ENCODE data around the gene SIPA1L3. TPM values are rescaled to one million over a fixed set of nuclear protein-coding genes. Genes with fewer than 3 reads are reported as not detected.

Gene SIPA1L3
- total and polyA plus RNA-seq, 10 of the 15 experiments (the other 5 are each of a cell fraction or from before 2014, with no cell fraction given): 0.24 to 66.2 (median 19.1) TPM

GRCh38 chr19:37931881-37932655, 25.1 kb downstream of the SIPA1L3 start (continued):
- TF ChIP-seq SKIL (IDR thresholded peaks at IDR 0.05; ENCODE audit: low read depth, poor library complexity, severe bottlenecking): no peak
- no peak for TF ChIP-seq STAT1 (conservative IDR thresholded peaks at IDR 0.05)
- TF ChIP-seq FOS (IDR thresholded peaks at IDR 0.05; ENCODE audit: borderline replicate concordance, extremely low read depth, insufficient read length): no peak
- TF ChIP-seq SREBF2 (IDR thresholded peaks at IDR 0.05; ENCODE audit: low read length): no peak
- no peak for TF ChIP-seq ZBED1 (IDR thresholded peaks at IDR 0.05; ENCODE audit: borderline replicate concordance)
- TF ChIP-seq HDAC2 (IDR thresholded peaks at IDR 0.05): no peak
- TF ChIP-seq SMAD5 (IDR thresholded peaks at IDR 0.05; ENCODE audit: low read depth): no peak
- TF ChIP-seq USF2 (IDR thresholded peaks at IDR 0.05; ENCODE audit: borderline replicate concordance, low read depth, low read length): no peak
- TF ChIP-seq IRF4 (IDR thresholded peaks at IDR 0.05; ENCODE audit: low read depth, low read length): no peak
- TF ChIP-seq, protein P1, sequence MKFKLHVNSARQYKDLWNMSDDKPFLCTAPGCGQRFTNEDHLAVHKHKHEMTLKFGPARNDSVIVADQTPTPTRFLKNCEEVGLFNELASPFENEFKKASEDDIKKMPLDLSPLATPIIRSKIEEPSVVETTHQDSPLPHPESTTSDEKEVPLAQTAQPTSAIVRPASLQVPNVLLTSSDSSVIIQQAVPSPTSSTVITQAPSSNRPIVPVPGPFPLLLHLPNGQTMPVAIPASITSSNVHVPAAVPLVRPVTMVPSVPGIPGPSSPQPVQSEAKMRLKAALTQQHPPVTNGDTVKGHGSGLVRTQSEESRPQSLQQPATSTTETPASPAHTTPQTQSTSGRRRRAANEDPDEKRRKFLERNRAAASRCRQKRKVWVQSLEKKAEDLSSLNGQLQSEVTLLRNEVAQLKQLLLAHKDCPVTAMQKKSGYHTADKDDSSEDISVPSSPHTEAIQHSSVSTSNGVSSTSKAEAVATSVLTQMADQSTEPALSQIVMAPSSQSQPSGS (IDR thresholded peaks at IDR 0.05; ENCODE audit: low read length): no peak
- no peak for TF ChIP-seq SUZ12 (IDR thresholded peaks at IDR 0.05; ENCODE audit: unreplicated experiment)
- no peak for TF ChIP-seq BRCA1 (IDR thresholded peaks at IDR 0.05; ENCODE audit: low read depth, low read length)
- TF ChIP-seq JUND (IDR thresholded peaks at IDR 0.05; ENCODE audit: low read depth, low read length): no peak
- TF ChIP-seq KDM1A (IDR thresholded peaks at IDR 0.05; ENCODE audit: borderline replicate concordance): no peak
- TF ChIP-seq, protein P2, sequence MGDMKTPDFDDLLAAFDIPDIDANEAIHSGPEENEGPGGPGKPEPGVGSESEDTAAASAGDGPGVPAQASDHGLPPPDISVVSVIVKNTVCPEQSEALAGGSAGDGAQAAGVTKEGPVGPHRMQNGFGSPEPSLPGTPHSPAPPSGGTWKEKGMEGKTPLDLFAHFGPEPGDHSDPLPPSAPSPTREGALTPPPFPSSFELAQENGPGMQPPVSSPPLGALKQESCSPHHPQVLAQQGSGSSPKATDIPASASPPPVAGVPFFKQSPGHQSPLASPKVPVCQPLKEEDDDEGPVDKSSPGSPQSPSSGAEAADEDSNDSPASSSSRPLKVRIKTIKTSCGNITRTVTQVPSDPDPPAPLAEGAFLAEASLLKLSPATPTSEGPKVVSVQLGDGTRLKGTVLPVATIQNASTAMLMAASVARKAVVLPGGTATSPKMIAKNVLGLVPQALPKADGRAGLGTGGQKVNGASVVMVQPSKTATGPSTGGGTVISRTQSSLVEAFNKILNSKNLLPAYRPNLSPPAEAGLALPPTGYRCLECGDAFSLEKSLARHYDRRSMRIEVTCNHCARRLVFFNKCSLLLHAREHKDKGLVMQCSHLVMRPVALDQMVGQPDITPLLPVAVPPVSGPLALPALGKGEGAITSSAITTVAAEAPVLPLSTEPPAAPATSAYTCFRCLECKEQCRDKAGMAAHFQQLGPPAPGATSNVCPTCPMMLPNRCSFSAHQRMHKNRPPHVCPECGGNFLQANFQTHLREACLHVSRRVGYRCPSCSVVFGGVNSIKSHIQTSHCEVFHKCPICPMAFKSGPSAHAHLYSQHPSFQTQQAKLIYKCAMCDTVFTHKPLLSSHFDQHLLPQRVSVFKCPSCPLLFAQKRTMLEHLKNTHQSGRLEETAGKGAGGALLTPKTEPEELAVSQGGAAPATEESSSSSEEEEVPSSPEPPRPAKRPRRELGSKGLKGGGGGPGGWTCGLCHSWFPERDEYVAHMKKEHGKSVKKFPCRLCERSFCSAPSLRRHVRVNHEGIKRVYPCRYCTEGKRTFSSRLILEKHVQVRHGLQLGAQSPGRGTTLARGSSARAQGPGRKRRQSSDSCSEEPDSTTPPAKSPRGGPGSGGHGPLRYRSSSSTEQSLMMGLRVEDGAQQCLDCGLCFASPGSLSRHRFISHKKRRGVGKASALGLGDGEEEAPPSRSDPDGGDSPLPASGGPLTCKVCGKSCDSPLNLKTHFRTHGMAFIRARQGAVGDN (IDR thresholded peaks at IDR 0.05): peak; percentile 41; the same call in 1 of the 2 replicates
- TF ChIP-seq SP1 (IDR thresholded peaks at IDR 0.05; ENCODE audit: low read depth, low read length): no peak
- TF ChIP-seq CHD4 (IDR thresholded peaks at IDR 0.05): no peak

Data from GM12878 (cell line).